Mucosa of rectum (tissue), 2 donors: Measurements from ENCODE around the gene OPRL1.

ENCODE experiments used
- H3K27ac ChIP-seq, 2 donors: one replicate each; pipeline ENCODE4 v1.7.0; 2013; ENCODE audit warnings: inconsistent platforms in 2 of 2, low read depth in 2 of 2, low read length in 2 of 2
- H3K27me3 ChIP-seq, 2 donors: one replicate each; pipeline ENCODE4 v1.7.0; 2013; ENCODE audit warnings: low read length in 2 of 2; ENCODE audit not compliant: control insufficient read depth in 2 of 2, insufficient read depth in 2 of 2
- H3K36me3 ChIP-seq, 2 donors: one replicate each; pipeline ENCODE4 v1.7.0; 2013; ENCODE audit warnings: low read length in 2 of 2; ENCODE audit not compliant: control insufficient read depth in 2 of 2, insufficient read depth in 2 of 2
- H3K4me1 ChIP-seq, 2 donors: one replicate each; pipeline ENCODE4 v1.7.0; 2013; ENCODE audit warnings: low read length in 2 of 2, mild to moderate bottlenecking in 1 of 2; ENCODE audit not compliant: control insufficient read depth in 2 of 2, insufficient read depth in 2 of 2
- H3K4me3 ChIP-seq, 2 donors: one replicate each; pipeline ENCODE4 v1.7.0; 2013; ENCODE audit warnings: low read length in 2 of 2
- H3K9ac ChIP-seq, 2 donors: one replicate each; pipeline ENCODE4 v1.7.0; 2013; ENCODE audit warnings: low read length in 2 of 2, low read depth in 1 of 2, mild to moderate bottlenecking in 1 of 2
- H3K9me3 ChIP-seq, 2 donors: one replicate each; pipeline ENCODE4 v1.7.0; 2013; ENCODE audit warnings: low read length in 2 of 2; ENCODE audit not compliant: control insufficient read depth in 2 of 2
- donor health status: healthy.
- donor health status: Normal muscosa, but diverticular disease.

Gene OPRL1

GRCh38 chr20:64103871-64104666, 24.2 kb downstream of the OPRL1 start:
- no peaks in the 10 kb centered on the region for H3K9me3 ChIP-seq
- no peak overlapping the region for H3K4me3 ChIP-seq
- H3K9ac ChIP-seq: no peak overlapping the region
- H3K4me1 ChIP-seq: no peaks in the 10 kb centered on the region
- H3K36me3 ChIP-seq: no peaks in the 10 kb centered on the region
- H3K27ac ChIP-seq: no peak overlapping the region
- H3K27me3 ChIP-seq: peaks cover 16 to 23% of the 10 kb centered on the region in 2 donors

GRCh38 chr20:64104667-64105451, 25.0 kb downstream of the OPRL1 start:
- Histone ChIP-seq H3K9ac (no peak overlapping the region), H3K4me1 (no peaks in the 10 kb centered on the region), H3K27me3 (peaks cover 16 to 23% of the 10 kb centered on the region in 2 donors), H3K9me3 (no peaks in the 10 kb centered on the region), H3K27ac (no peak overlapping the region), H3K4me3 (no peak overlapping the region), H3K36me3 (no peaks in the 10 kb centered on the region)

GRCh38 chr20:64105846-64106434, 26.1 kb downstream of the OPRL1 start:
- Histone ChIP-seq H3K9ac (no peak overlapping the region), H3K27ac (no peak overlapping the region), H3K4me3 (no peak overlapping the region), H3K9me3 (no peaks in the 10 kb centered on the region), H3K36me3 (no peaks in the 10 kb centered on the region), H3K4me1 (no peaks in the 10 kb centered on the region), H3K27me3 (peaks cover 14 to 16% of the 10 kb centered on the region in 2 donors)

- no peak overlapping the region for H3K27ac ChIP-seq
- H3K9ac ChIP-seq: no peak overlapping the region
- no peaks in the 10 kb centered on the region for H3K9me3 ChIP-seq
- no peaks in the 10 kb centered on the region for H3K4me1 ChIP-seq
- H3K4me3 ChIP-seq: no peak overlapping the region
- peaks cover 9 to 11% of the 10 kb centered on the region in 2 donors for H3K27me3 ChIP-seq
- H3K36me3 ChIP-seq: no peaks in the 10 kb centered on the region
Observed at GRCh38 chr20:64106435-64106961, 26.6 kb downstream of the OPRL1 start.

- Histone ChIP-seq H3K36me3 (no peaks in the 10 kb centered on the region), H3K27ac (no peak within 1 kb of the TSS), H3K4me3 (no peak within 1 kb of the TSS), H3K9ac (no peak within 1 kb of the TSS), H3K27me3 (peaks cover 2 to 8% of the 10 kb centered on the region in 2 donors), H3K9me3 (no peaks in the 10 kb centered on the region), H3K4me1 (no peaks in the 10 kb centered on the region)
Observed at GRCh38 chr20:64106981-64107735, 27.3 kb downstream of the OPRL1 start, which contains the start of gene NPBWR2. Gene NPBWR2 (minus strand): TSS chr20:64107565. CDS start chr20:64106831, 734 bp downstream.

GRCh38 chr20:64107736-64108457, 28.0 kb downstream of the OPRL1 start:
- Histone ChIP-seq H3K27me3 (peaks cover 2 to 5% of the 10 kb centered on the region in 2 donors), H3K4me1 (no peaks in the 10 kb centered on the region), H3K9ac (no peak overlapping the region), H3K4me3 (no peak overlapping the region), H3K36me3 (no peaks in the 10 kb centered on the region), H3K9me3 (no peaks in the 10 kb centered on the region), H3K27ac (no peak overlapping the region)

GRCh38 chr20:64108731-64109681, 29.1 kb downstream of the OPRL1 start:
- Histone ChIP-seq H3K4me3 (no peak overlapping the region), H3K9ac (no peak overlapping the region), H3K27ac (no peak overlapping the region), H3K27me3 (peaks cover under 1 to 2% of the 10 kb centered on the region in 2 donors), H3K4me1 (no peaks in the 10 kb centered on the region), H3K9me3 (no peaks in the 10 kb centered on the region), H3K36me3 (no peaks in the 10 kb centered on the region)

- no peak overlapping the region for H3K4me3 ChIP-seq
- no peaks in the 10 kb centered on the region for H3K4me1 ChIP-seq
- no peak overlapping the region for H3K9ac ChIP-seq
- no peaks in the 10 kb centered on the region for H3K36me3 ChIP-seq
- no peaks in the 10 kb centered on the region for H3K9me3 ChIP-seq
- H3K27me3 ChIP-seq: peaks cover 0 to 2% of the 10 kb centered on the region in 2 donors
- no peak overlapping the region for H3K27ac ChIP-seq
Observed at GRCh38 chr20:64109831-64110391, 30.0 kb downstream of the OPRL1 start.
